ENCODE results near the gene LRRC17. TPM values are rescaled to one million over a fixed set of nuclear protein-coding genes. Genes with fewer than 3 reads are reported as not detected.

LRRC17 gene
- total RNA-seq, 4 donors from 2014 or later, result 1.5 to 7.6 (median 3.1) TPM

DNA sequence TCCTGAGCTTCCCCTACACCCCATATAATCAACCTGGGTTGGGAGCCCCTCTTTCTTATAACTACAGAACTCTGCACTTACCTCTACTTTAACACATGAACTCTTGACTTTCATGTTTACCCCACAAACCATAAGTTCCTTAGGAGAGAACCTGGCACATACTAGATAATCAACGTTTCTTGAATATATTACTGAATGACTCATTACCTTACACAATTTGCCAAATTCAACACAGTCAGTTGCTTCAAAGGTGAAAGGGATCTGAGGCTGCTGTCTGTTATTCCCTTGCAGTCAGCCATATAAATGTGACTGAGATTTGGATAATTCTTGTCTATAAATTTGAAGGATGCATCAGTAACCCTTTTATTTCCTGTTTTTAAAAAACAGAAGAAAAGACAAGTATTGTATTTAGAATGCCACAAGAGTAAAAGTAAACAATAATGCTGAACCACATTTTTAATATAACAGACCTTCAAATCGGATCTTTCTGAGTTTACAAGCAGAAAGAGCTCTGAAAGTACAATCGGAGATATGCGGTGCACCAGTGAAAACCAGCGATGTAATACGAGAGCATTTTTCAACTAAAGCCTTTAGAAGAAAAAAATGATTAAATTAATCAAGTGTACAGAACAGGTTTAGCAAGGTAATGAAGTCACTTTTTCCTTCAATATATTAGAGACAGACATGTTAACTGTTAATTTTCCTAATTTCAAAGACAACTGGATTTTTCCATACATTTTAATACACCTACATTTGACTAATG is 29.5 kb upstream of the LRRC17 start:
- Histone ChIP-seq H3K4me1 (peaks cover 0 to 9% (median 0%) of the 10 kb centered on the region in 3 donors), H3K9me3 (no peaks in the 10 kb centered on the region), H3K36me3 (no peaks in the 10 kb centered on the region), H3K27ac (no peak overlapping the region), H3K27me3 (no peaks in the 10 kb centered on the region), H3K4me3 (no peak overlapping the region)
- ATAC-seq, result no peak
- 38 to 49% methylated on average over 6 of the region's 6 CpGs for WGBS, 2 donors (ENCODE audit: low coverage in 1 of 2)
- TF ChIP-seq POLR2A (IDR thresholded peaks at IDR 0.05) (no peak), POLR2AphosphoS5 (IDR thresholded peaks at IDR 0.05) (no peak), EP300 (IDR thresholded peaks at IDR 0.05) (no peak)
- TF ChIP-seq, protein P1, sequence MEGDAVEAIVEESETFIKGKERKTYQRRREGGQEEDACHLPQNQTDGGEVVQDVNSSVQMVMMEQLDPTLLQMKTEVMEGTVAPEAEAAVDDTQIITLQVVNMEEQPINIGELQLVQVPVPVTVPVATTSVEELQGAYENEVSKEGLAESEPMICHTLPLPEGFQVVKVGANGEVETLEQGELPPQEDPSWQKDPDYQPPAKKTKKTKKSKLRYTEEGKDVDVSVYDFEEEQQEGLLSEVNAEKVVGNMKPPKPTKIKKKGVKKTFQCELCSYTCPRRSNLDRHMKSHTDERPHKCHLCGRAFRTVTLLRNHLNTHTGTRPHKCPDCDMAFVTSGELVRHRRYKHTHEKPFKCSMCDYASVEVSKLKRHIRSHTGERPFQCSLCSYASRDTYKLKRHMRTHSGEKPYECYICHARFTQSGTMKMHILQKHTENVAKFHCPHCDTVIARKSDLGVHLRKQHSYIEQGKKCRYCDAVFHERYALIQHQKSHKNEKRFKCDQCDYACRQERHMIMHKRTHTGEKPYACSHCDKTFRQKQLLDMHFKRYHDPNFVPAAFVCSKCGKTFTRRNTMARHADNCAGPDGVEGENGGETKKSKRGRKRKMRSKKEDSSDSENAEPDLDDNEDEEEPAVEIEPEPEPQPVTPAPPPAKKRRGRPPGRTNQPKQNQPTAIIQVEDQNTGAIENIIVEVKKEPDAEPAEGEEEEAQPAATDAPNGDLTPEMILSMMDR (IDR thresholded peaks at IDR 0.05), result no peak

DNA sequence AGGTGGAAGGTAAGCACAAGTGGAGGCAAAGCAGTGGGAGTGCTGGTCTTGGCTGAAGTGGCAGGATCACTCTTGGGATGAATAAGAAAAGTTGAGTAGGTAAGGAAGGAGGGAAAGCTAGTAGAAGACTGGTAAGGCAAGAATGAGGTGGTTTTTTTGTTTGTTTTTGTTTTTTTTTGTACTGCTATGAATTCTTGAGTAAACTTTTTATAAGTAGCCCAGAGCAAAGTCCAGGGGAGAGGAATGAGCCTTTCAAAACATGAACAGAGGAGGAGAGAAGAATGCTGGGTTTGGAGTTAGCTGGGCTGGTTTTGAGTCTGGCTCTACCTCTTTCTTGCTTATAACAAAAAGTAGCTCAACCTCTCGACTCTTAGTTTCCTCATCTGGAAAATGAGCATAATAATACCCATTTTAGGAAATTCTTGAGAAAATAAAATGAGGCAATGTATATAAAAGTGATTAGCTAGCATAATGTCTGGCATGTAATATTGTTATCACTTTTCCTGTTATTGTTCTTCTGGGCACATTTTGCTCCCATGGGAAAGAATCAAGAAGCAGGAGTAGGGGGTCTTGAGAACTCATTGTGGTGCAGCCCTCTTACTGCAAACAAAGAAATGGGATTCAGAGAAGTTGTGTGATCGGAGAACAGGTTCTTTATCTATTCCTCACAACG is 24.1 kb upstream of the LRRC17 start:
- H3K27ac ChIP-seq, result no peak overlapping the region
- H3K9me3 ChIP-seq, result no peaks in the 10 kb centered on the region
- ATAC-seq, result no peak
- H3K4me3 ChIP-seq, result no peak overlapping the region
- no peaks in the 10 kb centered on the region for H3K27me3 ChIP-seq
- no peaks in the 10 kb centered on the region for H3K36me3 ChIP-seq
- peaks cover 14 to 43% (median 17%) of the 10 kb centered on the region in 3 donors for H3K4me1 ChIP-seq
- TF ChIP-seq EP300 (IDR thresholded peaks at IDR 0.05), result no peak
- no peak for TF ChIP-seq POLR2A (IDR thresholded peaks at IDR 0.05)
- WGBS, 2 donors (ENCODE audit: low coverage in 1 of 2), result 87 to 88% methylated on average over 3 of the region's 3 CpGs

DNA sequence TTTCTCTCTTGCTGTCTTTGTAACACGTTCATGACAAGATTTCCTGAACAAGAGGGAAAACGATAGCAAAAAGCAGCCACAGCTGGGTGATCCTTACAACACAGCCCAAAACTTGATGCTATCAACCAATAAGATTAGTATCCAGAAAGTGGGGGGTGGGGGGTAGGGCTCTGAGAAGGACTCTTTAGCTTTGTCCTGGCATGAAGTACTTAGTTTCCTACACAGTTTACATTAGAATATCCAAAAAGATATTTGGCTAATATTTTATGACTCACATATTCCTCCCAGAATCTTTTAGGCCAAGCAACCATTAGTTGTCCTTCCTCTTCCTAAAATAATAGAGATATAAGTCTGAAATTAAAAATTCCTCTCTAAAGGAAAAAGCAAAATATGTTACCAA is 22.9 kb upstream of the LRRC17 start:
- Histone ChIP-seq H3K4me3 (no peak overlapping the region), H3K4me1 (peaks cover 14 to 48% (median 17%) of the 10 kb centered on the region in 3 donors), H3K27me3 (no peaks in the 10 kb centered on the region), H3K9me3 (no peaks in the 10 kb centered on the region), H3K27ac (peak overlapping the region in 3 of 4 donors; percentile 16 to 63 (median 36)), H3K36me3 (no peaks in the 10 kb centered on the region)
- WGBS, 2 donors (ENCODE audit: low coverage in 1 of 2), result 27% methylated on average over 2 of the region's 2 CpGs; no CpG with 5 or more reads in 1 of the 2 donors
- no peak for ATAC-seq
- TF ChIP-seq, protein P1 (IDR thresholded peaks at IDR 0.05), result no peak
- TF ChIP-seq EP300 (IDR thresholded peaks at IDR 0.05) (no peak), POLR2A (IDR thresholded peaks at IDR 0.05) (no peak), POLR2AphosphoS5 (IDR thresholded peaks at IDR 0.05) (no peak)

DNA sequence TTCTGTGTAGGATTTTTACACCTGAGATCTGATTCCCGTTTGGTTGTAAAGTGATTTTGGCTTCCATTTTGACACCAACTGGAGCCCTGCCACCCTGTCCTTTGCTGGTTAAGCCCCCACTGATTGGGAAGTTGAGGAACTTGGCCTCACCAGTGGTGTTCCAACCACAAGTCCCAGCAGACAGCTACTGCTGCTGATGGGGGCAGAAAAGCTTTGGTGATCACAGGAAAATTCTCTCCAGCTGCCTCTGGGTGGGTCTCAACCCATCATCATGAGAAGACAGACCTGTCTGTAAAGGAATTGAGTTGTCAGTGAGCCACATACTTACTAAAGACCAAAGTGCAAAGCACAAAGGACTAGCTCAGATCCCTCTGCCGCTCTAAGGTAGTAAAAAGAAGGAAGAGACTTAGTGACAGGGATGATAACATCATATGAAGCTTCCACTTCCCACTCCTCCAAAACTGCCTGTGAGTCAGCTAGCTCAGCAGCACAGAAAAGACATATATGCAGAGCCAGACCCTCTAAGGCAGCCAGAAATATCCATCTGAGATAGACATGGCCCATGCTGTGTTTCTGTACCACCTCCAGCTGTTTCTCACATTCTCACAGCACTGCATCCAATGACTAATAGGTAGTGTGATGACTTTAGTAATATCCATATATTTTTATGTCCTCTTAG is 22.4 kb upstream of the LRRC17 start:
- 11 to 37% methylated on average over 1 to 2 of the region's 2 CpGs for WGBS, 2 donors (ENCODE audit: low coverage in 1 of 2)
- Histone ChIP-seq H3K27ac (peak overlapping the region; percentile 16 to 63 (median 43)), H3K27me3 (no peaks in the 10 kb centered on the region), H3K4me3 (no peak overlapping the region), H3K9me3 (no peaks in the 10 kb centered on the region), H3K4me1 (peaks cover 14 to 48% (median 17%) of the 10 kb centered on the region in 3 donors), H3K36me3 (no peaks in the 10 kb centered on the region)
- no peak for ATAC-seq
- TF ChIP-seq, protein P1 (IDR thresholded peaks at IDR 0.05), result no peak
- TF ChIP-seq POLR2AphosphoS5 (IDR thresholded peaks at IDR 0.05) (no peak), EP300 (IDR thresholded peaks at IDR 0.05) (no peak), POLR2A (IDR thresholded peaks at IDR 0.05) (no peak)

DNA sequence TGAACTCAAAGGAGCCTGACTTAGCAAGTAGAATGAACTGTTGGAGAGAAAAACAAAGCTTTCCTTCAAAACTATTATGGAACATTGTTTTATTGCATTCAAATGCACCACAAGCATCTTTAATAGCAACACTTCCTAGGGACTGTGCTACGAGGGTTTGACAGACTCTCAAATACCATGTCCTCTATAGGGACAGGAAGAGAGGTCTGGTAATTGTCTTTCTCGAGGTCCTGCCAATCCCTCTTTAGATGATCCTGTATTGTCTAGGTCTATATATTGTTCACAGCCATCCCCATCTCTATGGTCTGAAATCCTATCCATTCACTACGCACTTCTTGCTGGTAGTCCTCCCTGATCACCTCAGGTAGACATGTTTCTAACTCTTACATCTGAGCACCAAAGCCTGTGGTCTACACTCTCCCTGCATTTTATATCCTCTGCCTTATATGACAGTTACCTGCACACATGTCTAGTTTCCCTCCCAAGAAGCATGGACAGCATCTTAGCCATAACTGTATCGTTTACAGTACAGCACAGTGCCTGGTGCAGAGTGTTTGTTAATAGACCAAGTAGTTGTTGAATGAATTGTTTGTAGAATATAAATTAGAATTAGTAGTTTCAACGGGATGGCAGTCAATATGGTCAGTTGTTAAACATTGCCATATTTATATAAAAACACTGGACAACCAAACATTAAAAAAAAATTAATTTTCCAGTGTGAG is 21.7 kb upstream of the LRRC17 start:
- no peaks in the 10 kb centered on the region for H3K27me3 ChIP-seq
- TF ChIP-seq EP300 (IDR thresholded peaks at IDR 0.05) (no peak), POLR2A (IDR thresholded peaks at IDR 0.05) (no peak), POLR2AphosphoS5 (IDR thresholded peaks at IDR 0.05) (no peak)
- TF ChIP-seq, protein P1 (IDR thresholded peaks at IDR 0.05), result no peak
- peaks cover 14 to 51% (median 19%) of the 10 kb centered on the region in 3 donors for H3K4me1 ChIP-seq
- H3K27ac ChIP-seq, result peak overlapping the region in 2 of 4 donors; percentile 36 to 63
- no peaks in the 10 kb centered on the region for H3K36me3 ChIP-seq
- ATAC-seq, result peak; percentile 17
- H3K4me3 ChIP-seq, result no peak overlapping the region
- WGBS, 2 donors (ENCODE audit: low coverage in 1 of 2), result 45 to 50% methylated on average over 5 of the region's 5 CpGs
- H3K9me3 ChIP-seq, result no peaks in the 10 kb centered on the region
